OCI-LY7 (cell line): ENCODE results near the gene MACROD1.
"Not testable (repeated sequence)": the region's sequence is repeated elsewhere in the genome, so short reads cannot be mapped to it uniquely, and the experiment has no call there.

Experiments used
- EZH2phosphoT487 ChIP-seq: fragments of 200-600 bp; sonication (generic); IDR thresholded peaks from 2 replicates; pipeline ENCODE4 v1.6.1; 2018; ENCODE audit warnings: low read depth, borderline replicate concordance, mild to moderate bottlenecking, mixed run types, antibody characterized with exemption, low read length, moderate library complexity, mixed read lengths
- TF ChIP-seq, protein P1 (sequence below): fragments of 200-600 bp; sonication (generic); conservative IDR thresholded peaks from 2 replicates; pipeline ENCODE4 v1.5.1; 2014; ENCODE audit warnings: mild to moderate bottlenecking, antibody characterized with exemption, low read length, moderate library complexity, mixed read lengths

DNA sequence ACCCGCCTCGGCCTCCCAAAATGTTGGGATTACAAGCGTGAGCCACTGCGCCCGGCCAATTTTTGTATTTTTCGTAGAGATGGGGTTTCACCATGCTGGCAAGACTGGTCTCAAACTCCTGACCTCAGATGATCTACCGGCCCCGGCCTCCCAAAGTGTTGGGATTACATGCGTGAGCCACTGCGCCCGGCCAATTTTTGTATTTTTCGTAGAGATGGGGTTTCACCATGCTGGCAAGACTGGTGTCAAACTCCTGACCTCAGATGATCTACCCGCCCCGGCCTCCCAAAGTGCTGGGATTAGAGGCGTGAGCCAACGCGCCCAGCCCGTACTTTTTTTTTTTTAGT is 192.0 kb downstream of the MACROD1 start:
- TF ChIP-seq, protein P1, sequence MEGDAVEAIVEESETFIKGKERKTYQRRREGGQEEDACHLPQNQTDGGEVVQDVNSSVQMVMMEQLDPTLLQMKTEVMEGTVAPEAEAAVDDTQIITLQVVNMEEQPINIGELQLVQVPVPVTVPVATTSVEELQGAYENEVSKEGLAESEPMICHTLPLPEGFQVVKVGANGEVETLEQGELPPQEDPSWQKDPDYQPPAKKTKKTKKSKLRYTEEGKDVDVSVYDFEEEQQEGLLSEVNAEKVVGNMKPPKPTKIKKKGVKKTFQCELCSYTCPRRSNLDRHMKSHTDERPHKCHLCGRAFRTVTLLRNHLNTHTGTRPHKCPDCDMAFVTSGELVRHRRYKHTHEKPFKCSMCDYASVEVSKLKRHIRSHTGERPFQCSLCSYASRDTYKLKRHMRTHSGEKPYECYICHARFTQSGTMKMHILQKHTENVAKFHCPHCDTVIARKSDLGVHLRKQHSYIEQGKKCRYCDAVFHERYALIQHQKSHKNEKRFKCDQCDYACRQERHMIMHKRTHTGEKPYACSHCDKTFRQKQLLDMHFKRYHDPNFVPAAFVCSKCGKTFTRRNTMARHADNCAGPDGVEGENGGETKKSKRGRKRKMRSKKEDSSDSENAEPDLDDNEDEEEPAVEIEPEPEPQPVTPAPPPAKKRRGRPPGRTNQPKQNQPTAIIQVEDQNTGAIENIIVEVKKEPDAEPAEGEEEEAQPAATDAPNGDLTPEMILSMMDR, result not testable (repeated sequence)
- TF ChIP-seq EZH2phosphoT487, result not testable (repeated sequence)
